ENCODE data around the gene CHSY1. TPM values are rescaled to one million over a fixed set of nuclear protein-coding genes. Genes with fewer than 3 reads are reported as not detected.

Gene CHSY1
- total and polyA plus RNA-seq, 10 of the 15 experiments (the other 5 are each of a cell fraction or from before 2014, with no cell fraction given): 1.4 to 31.2 (median 10.5) TPM

- peak; percentile 15 to 50 (median 45); a peak in 4 of 6 replicates for TF ChIP-seq CTCF (IDR thresholded peaks at IDR 0.05 in 2 of 3, conservative IDR thresholded peaks at IDR 0.05 in 1 of 3; ENCODE audit: control insufficient read depth in 2 of 3, extremely low read depth in 1 of 3, insufficient read depth in 1 of 3, low read depth in 3 of 3, low read length in 3 of 3)
- TF ChIP-seq TARDBP (IDR thresholded peaks at IDR 0.05; ENCODE audit: borderline replicate concordance): no peak
- TF ChIP-seq SKIL (IDR thresholded peaks at IDR 0.05; ENCODE audit: low read depth, poor library complexity, severe bottlenecking): peak; percentile 31
- TF ChIP-seq SUPT20H (IDR thresholded peaks at IDR 0.05; ENCODE audit: borderline replicate concordance, control insufficient read depth, low read depth, low read length): no peak
- no peak for TF ChIP-seq NKRF (conservative IDR thresholded peaks at IDR 0.05)
- TF ChIP-seq RAD51 (IDR thresholded peaks at IDR 0.05): no peak
- no peak for TF ChIP-seq EGR1 (IDR thresholded peaks at IDR 0.05; ENCODE audit: borderline replicate concordance in 1 of 2, low read depth in 2 of 2, low read length in 2 of 2)
- TF ChIP-seq PBX3 (IDR thresholded peaks at IDR 0.05; ENCODE audit: insufficient replicate concordance, low read depth, low read length): no peak
- no peak for TF ChIP-seq SREBF1 (IDR thresholded peaks at IDR 0.05; ENCODE audit: low read length)
- no peak for TF ChIP-seq IKZF2 (IDR thresholded peaks at IDR 0.05)
- no peak for TF ChIP-seq PAX8 (IDR thresholded peaks at IDR 0.05)
- no peak for TF ChIP-seq MEF2A (IDR thresholded peaks at IDR 0.05; ENCODE audit: insufficient read depth, low read depth, low read length)
- TF ChIP-seq YY1 (IDR thresholded peaks at IDR 0.05; ENCODE audit: low read depth, low read length): no peak
- no peak for TF ChIP-seq USF1 (IDR thresholded peaks at IDR 0.05; ENCODE audit: borderline replicate concordance, extremely low read length, insufficient read depth, low read depth, low read length)
- TF ChIP-seq RFX5 (IDR thresholded peaks at IDR 0.05; ENCODE audit: low read depth, low read length): no peak
- TF ChIP-seq MTA3 (IDR thresholded peaks at IDR 0.05; ENCODE audit: borderline replicate concordance, low read length): no peak
- TF ChIP-seq MEF2B (IDR thresholded peaks at IDR 0.05; ENCODE audit: partially characterized antibody, poor library complexity, severe bottlenecking): no peak
- 0 out of 2 replicates have a peak, but pooled peaks have one; percentile 5 for TF ChIP-seq IKZF1 (conservative IDR thresholded peaks at IDR 0.05)
- no peak for TF ChIP-seq MTA2 (IDR thresholded peaks at IDR 0.05; ENCODE audit: low read depth)
These were observed 24.7 kb upstream of the CHSY1 start (continued) for GRCh38 chr15:101276501-101277037.

Measured in GM12878 (cell line).